Testis (tissue), 3 donors: Measurements from ENCODE around the gene BTBD2. TPM values are rescaled to one million over a fixed set of nuclear protein-coding genes. Genes with fewer than 3 reads are reported as not detected.

ENCODE experiments used
- DNase-seq: peaks from one replicate; pipeline ENCODE4 v3.0.0-alpha.2; 2019
- H3K27ac ChIP-seq, 2 donors: fragments of 200-600 bp; sonication (generic); one replicate each; pipeline ENCODE4 v1.5.1; 2019
- H3K27me3 ChIP-seq: fragments of 200-600 bp; sonication (generic); one replicate; pipeline ENCODE4 v1.5.1; 2019
- H3K36me3 ChIP-seq: fragments of 200-600 bp; sonication (generic); one replicate; pipeline ENCODE4 v1.5.1; 2017; ENCODE audit warnings: low read depth; ENCODE audit errors: missing control alignments
- H3K4me1 ChIP-seq: fragments of 200-600 bp; sonication (generic); one replicate; pipeline ENCODE4 v1.5.1; 2019
- H3K4me3 ChIP-seq, 2 donors: fragments of 200-600 bp; sonication (generic); one replicate each; pipeline ENCODE4 v1.5.1; 2017 to 2019
- H3K9me3 ChIP-seq: fragments of 200-600 bp; sonication (generic); one replicate; pipeline ENCODE4 v1.5.1; 2017
- CTCF ChIP-seq, 3 experiments: fragments of 450-650 bp in 2 of 3; fragments of 200-600 bp in 1 of 3; sonication (generic) in 1 of 3; IDR thresholded peaks; one replicate each; pipeline ENCODE4 v1.5.1; 2016 to 2019; ENCODE audit warnings: antibody characterized with exemption in 3 of 3, mild to moderate bottlenecking in 2 of 3, moderate library complexity in 1 of 3
- POLR2A ChIP-seq: fragments of 450-650 bp; IDR thresholded peaks from one replicate; pipeline ENCODE4 v1.6.1; 2017; ENCODE audit warnings: antibody characterized with exemption, mild to moderate bottlenecking, moderate library complexity
- WGBS, 2 donors: methylation state at CpG; one replicate each; pipeline ENCODE4 v1.1.5; 2018; 5-methylcytosine and 5-hydroxymethylcytosine counted together
- intact Hi-C: fragments of 100-400 bp; cut with DNase I; formaldehyde crosslinking; loops from one replicate; pipeline ENCODE4 v1.15.1; 2023; ENCODE audit warnings: low total_unique reads
- polyA plus RNA-seq: library from polyadenylated mRNA; stranded (reverse); fragments of 350-450 nt; fragmentation: Illumina TruSeq; extraction: RNeasy Lipid Tissue Mini Kit (QIAGEN cat#74804); gene quantifications from one replicate; pipeline ENCODE4 v1.2.3, GENCODE V29; 2014; ENCODE audit warnings: low read depth, low replicate concordance; ENCODE audit not compliant: insufficient read depth
- total RNA-seq, 2 donors: library from RNA; depleted of rRNA; stranded (reverse); fragments of >200 nt; gene quantifications; one replicate each; pipeline ENCODE4 v1.2.3, GENCODE V29; 2016

BTBD2 gene
- total and polyA plus RNA-seq, 3 donors from 2014 or later: 43.2 to 117 (median 61.1) TPM

- no peak overlapping the region for H3K4me3 ChIP-seq
- intact Hi-C loops: no loop called here
- WGBS, 2 donors: 91 to 97% methylated on average over 15 to 23 of the region's 23 CpGs
Observed at GRCh38 chr19:1962674-1963073, 52.8 kb downstream of the BTBD2 start.

DNA sequence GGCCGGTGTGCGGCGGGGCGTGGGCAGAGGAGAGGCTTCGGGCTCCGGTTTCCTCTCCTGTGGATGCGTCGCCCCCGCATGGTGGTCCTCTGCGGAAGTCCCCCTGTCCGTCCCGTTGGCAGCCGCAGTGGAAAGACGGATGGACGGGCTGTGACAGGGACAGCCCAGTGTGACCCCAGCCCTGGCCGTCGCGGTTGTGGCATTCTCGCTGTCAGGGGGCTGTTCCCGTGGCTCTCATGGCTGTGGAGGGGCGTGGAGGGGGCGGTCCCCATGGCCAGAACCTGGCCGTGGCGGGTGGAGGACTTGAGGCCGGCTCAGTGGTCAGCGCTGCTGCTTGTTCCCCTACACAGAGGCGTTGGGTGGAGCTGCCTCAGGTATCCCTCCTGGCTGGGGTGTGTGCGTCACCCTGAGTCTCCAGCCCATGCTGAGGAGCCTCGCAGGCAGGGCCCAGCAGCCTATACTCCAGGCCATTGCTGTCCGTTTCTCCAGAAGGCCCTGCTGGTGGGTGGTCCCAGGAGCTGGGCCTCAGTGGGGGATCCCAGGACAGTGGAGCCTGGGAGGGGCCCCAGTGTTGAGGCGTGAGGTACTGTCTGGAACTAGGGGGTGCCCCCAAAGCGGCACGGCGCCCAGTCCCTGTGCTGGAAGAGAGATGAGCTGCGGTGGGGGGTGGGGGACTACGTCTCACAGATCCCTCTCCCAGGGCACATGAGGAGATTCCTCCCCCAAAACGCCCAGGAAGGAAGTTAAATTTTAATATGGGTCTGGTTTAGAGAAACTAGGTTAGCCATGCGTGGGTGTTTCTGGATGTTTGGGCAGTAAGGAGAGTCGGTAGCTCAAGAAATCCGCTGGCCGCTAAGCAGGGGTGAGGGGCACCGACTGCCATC is 54.3 kb downstream of the BTBD2 start:
- no peaks in the 10 kb centered on the region for H3K4me1 ChIP-seq
- H3K36me3 ChIP-seq: no peaks in the 10 kb centered on the region
- intact Hi-C loops: no loop called here
- no peak for DNase-seq
- TF ChIP-seq CTCF (IDR thresholded peaks at IDR 0.05): no peak
- TF ChIP-seq POLR2A: no peak
- no peak overlapping the region for H3K4me3 ChIP-seq
- no peak overlapping the region for H3K27ac ChIP-seq
- no peaks in the 10 kb centered on the region for H3K9me3 ChIP-seq
- no peaks in the 10 kb centered on the region for H3K27me3 ChIP-seq
- 78 to 85% methylated on average over 24 to 38 of the region's 42 CpGs for whole genome bisulfite sequencing, 2 donors

More at GRCh38 chr19:1962674-1963073, 52.8 kb downstream of the BTBD2 start:
- Histone ChIP-seq H3K4me1 (no peaks in the 10 kb centered on the region), H3K27ac (no peak overlapping the region), H3K9me3 (no peaks in the 10 kb centered on the region), H3K27me3 (no peaks in the 10 kb centered on the region), H3K36me3 (no peaks in the 10 kb centered on the region)
- TF ChIP-seq POLR2A (no peak), CTCF (IDR thresholded peaks at IDR 0.05) (no peak)
- no peak for DNase-seq

GRCh38 chr19:1959928-1960589 is 55.5 kb downstream of the BTBD2 start:
- no peaks in the 10 kb centered on the region for H3K9me3 ChIP-seq
- no peaks in the 10 kb centered on the region for H3K36me3 ChIP-seq
- intact Hi-C loops: no loop called here
- no peak overlapping the region for H3K4me3 ChIP-seq
- no peak for DNase-seq
- no peaks in the 10 kb centered on the region for H3K27me3 ChIP-seq
- TF ChIP-seq CTCF (IDR thresholded peaks at IDR 0.05) (no peak), POLR2A (no peak)
- no peak overlapping the region for H3K27ac ChIP-seq
- WGBS, 2 donors: 88 to 95% methylated on average over 6 to 32 of the region's 32 CpGs
- no peaks in the 10 kb centered on the region for H3K4me1 ChIP-seq

DNA sequence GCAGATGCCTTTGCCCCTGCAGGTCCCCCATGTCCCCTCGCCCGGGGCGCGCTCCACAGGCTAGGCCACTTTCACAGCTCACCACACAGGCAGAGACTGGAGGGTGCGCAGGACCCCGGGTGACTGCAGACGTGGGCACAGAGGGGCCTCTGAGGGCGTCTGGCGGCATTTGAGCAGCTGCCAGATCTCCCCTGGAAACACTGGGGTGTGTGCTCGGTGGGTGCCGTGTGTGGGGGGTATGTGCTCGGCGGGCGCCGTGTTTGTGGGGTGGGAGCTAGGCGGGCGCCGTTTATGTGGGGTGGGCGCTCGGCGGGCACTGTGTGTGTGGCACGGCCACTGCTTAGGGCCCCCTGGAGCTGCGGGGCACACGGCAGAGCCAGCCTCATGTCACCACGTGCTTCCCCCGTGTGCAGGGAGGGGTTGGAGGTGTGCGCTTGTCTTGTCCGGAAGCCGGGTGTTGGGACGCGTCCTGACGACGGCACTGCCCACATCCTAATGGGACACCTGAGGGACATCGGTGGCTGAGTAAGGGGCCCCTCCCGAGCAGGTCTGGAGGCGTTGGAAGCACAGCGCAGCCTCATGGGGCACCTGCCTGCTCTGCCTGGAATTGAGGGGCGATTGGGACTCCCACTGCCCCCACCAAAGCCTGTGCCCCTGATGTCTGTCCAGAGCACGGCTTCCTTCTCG is 57.8 kb downstream of the BTBD2 start:
- intact Hi-C loops: no loop called here
- Histone ChIP-seq H3K4me3 (no peak overlapping the region), H3K27ac (no peak overlapping the region), H3K27me3 (no peaks in the 10 kb centered on the region), H3K4me1 (no peaks in the 10 kb centered on the region), H3K36me3 (no peaks in the 10 kb centered on the region), H3K9me3 (no peaks in the 10 kb centered on the region)
- no peak for DNase-seq
- TF ChIP-seq CTCF (IDR thresholded peaks at IDR 0.05): no peak
- no peak for TF ChIP-seq POLR2A
- 83 to 88% methylated on average over 5 to 39 of the region's 40 CpGs for WGBS, 2 donors
